GM18502 (cell line): ENCODE results near the gene CACNB2.

Experiments used
- ATAC-seq: cut with Tn5 transposase; IDR thresholded peaks from one replicate; pipeline ENCODE4 v1.9.1; 2021; ENCODE audit warnings: mild to moderate bottlenecking; ENCODE audit not compliant: unreplicated experiment, poor library complexity

Gene CACNB2

DNA sequence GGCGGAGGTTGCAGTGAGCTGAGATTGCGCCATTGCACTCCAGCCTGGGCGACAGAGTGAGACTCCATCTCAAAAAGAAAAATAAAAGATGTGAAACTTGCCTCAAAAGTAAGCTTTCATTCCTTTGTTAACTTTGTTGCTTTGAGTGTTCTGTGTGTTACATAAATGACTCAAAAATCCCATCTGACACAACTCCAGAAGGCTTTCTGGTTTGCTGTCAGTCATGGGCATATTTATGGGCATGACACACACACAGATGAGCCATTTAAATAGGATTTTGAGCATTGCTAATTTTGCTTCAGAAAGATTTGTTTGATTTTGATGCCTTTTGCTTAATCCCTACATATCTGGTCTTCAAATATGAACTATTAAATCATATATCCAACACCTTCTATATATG is 82.6 kb downstream of the CACNB2 start:
- no peak for ATAC-seq

DNA sequence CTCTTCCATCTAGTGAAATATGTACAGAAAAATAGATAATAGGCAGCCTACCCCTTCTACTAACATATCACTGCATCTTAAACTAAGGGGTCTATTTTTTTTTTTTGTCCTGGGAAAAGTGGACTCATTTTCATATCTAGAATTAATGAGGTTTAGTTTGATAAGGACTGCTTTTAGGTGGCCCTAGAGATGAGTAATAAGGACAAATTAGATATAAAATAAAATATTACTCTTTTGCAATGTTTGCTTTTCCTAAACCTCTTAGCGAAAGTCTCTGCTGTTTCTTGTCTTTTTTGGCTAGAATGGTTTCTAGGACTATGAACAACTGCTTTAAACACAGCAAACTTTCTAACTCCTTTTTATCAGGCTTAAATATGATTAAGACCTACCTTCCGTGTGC is 83.7 kb downstream of the CACNB2 start:
- ATAC-seq, result no peak

DNA sequence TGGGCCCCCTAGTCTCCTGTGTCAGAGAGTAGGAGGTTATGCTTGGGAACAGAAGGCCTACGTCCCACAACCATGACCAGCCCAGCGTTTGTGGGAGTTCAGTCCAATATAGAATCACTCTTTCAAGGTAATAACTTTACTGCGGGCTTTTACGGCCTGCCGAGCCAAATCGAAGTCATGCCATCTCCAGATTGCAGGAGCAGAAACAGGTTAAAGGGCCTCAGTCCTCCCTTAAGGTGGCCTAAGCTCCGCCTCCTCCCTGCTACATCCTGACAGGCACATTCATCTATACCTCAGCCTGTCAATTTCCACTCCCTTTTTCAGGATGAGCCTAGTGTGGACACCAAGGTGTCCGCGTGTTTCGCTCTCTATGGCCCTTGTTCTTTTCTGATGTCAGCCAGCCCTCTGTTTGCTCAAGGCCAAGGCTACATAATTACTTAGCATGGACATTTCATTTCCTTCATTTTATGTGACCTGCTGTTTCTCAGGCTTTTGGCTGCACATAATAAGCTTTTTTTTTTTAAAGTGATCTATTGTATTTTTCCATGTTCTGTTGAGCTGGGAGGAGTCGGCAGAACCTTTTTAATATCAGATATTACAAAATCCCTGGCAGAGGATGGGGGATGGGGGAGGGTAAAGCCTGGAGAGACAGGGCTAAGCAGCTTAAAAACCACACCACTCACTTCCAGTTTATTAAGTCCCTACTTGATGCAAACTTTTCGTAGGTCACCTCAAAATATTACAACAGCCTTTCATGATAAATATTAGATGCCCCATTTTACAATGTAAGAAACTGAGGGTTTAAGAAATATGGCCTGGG is 84.6 kb downstream of the CACNB2 start:
- ATAC-seq, result no peak

DNA sequence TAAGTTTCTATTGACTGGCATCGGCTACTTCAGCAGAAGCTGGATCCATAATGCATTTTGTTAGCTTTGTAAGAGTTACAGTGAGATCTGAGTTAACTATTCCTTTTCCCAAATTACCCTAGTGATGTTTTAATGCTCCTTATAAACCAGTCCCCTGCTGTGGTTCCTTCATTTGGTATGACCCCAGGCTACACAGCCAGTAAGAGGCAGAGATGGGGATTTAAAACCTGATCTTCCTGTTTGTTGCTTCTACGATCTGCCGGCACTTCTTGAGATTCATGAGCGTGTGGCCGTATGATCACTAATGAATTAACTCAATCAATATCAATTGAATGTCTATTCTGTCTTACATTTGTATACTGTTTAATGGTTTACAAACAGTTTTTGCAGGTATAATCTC is 86.1 kb downstream of the CACNB2 start:
- no peak for ATAC-seq

DNA sequence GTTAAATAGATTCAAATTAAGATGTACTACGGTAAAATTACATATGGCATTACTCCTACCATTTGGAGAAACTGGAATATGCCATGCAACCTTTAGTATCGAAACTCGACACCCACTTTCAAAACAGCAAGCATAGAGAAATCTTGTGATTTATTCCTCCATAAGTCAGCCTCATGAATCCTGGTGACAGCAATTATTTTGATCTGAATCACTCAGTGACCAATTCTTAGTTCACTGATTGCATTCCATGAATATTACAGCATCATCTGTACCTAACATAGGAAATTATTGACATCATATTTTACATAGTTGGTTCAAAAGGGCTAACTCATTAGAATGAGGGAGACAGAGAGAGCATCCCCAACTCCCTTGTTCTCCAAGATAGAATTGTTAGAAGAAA is 89.6 kb downstream of the CACNB2 start:
- ATAC-seq, result no peak

DNA sequence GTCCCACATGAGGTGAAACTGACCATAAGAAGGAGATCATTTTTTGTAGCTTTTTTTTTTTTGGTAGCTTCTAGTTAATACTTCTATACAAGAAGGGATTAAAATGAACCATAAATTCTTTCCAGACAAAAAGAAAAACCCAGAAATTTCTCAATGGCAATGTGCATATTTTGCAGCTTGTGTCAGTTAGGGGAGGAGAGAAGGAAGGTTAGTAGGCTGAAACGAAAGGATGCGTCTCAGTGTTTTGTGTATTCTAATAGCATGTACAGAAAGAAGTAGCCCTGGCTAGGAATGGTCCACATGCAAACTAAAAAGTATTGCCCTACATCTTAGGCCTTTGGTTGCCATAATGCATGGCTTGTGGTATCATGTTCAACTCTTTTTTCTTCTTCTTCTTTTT is 90.6 kb downstream of the CACNB2 start:
- no peak for ATAC-seq

DNA sequence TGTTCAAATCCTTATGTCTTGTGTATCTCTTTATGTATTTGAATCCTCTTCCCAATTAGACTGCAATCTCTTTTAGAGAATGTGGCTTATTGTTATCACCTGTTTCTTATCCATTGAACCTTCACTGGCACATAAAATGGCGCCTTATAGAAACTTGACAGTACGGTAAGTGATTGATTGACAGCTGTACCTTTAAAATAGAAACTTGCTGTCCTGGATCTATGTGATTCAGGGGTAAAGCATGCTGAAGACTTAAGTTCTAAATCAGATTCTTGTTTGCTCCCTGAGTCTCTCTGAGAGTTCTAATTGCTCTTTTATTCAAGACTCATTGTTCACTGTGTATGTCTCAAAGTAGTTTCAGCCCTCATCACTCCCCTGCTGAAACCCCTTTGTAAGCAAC is 91.3 kb downstream of the CACNB2 start:
- no peak for ATAC-seq

DNA sequence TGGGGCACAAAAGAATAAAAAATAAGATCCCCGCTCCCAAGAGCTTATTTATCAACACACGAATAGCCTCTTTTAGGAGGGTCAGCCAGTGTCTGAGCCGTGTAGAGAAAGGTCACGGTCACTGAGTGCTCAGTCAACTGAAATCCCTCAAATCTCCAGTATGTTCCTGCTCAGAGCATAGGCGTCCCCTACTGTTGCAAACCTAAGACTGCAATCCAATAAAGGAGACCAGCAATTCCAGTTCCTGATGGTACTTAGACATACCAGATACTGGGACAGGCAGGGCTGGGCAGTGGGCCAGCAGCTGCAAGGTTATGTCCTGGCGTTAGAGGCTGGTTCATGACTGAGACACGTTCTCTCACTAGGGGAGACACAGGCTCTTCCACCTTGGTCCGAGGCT is 93.6 kb downstream of the CACNB2 start:
- no peak for ATAC-seq

DNA sequence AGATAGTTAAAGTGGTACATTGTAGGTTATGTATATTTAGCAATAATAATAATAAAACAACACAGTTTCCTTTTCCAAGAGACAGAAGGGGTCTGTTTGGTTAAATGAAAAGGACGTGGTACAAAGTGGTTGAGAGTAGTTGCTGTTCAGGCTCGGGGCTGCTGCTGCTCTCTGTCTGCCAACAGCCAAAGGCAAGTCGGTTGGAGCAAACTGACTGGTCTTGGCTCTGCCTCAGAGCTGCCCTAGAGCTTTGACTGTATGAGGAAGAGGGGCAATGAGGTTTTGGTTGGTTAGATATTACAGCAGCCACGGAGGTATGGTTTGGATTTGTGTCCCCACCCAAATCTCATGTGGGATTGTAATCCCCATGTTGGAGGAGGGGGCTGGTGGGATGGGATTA is 95.3 kb downstream of the CACNB2 start:
- ATAC-seq, result no peak

DNA sequence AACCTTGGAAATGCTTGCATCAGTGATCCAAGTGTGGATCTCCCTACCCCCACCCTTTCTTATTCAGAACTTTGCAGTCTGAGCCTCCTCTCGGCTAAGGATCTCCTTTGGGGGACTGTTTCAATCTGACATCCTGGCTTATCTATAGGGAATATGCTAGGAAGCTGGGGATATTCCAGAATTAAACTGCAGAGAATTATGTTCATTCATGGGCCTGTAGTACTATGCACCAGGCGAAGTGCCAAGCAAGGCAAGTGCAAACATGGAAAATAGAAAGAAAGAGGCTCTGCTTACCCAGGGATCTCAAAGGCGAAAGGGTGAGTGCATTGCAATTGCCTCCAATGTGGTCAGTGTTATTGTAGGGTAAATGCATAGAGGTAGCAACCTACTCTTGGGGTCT is 96.5 kb downstream of the CACNB2 start:
- ATAC-seq, result no peak

DNA sequence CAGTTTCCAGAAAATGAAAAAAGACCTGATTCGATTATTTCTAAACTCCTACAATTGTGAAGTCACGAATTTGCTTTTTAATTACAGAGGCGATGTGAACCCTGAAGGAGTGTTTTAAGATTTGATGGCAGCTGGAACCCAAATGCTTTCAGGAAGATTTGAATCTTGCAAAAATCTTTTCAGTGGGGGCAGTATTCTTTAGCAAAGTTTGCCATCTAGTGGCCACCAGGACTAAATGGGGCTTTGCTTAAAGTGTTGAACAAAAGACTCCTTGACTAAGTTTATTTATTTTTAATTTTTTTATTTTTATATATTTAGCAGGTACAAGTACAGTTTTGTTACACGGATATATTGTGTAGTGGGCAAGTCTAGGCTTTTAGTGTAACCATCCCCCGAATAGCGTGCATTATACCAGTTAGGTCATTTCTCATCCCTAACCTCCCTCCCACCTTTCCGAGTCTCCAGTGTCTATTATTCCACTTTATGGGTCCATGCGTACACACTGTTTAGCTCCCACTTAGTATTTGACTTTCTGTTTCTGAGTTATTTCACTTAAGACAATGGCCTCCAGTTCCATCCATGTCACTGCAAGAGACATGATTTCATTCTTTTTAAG is 98.8 kb downstream of the CACNB2 start:
- ATAC-seq, result no peak

DNA sequence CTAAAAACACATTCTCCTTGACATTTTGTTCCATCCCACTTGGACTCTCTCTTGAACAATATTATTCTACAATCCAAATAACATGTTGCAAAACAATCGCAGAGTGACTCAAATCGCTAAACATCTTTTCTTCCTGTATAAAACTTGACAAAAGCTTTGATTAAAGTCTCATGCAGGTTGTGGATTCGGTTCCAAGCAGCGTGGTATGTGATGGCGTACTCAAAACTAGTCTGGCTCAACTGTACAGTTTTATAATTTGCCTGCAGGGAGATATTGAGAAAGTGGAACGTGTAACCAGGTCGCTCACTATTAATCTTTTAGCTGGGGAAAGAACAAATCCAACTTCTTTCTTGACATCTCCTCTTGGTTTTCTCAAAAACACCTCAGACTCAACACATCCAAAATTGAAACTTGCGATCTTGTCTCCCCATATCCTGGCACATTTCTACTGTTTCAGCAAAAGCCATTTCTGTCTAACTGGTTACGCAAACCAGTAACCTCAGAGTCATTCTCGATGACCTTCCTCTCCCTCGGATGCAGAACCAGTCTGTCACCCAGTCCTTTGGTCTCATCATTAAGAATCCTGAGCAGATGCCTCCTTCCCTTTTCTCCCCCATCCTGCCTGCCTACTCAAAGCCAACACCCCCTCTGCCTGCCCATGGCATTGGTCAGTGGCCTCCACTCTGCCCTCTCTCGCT is 100.1 kb downstream of the CACNB2 start:
- ATAC-seq, result no peak

DNA sequence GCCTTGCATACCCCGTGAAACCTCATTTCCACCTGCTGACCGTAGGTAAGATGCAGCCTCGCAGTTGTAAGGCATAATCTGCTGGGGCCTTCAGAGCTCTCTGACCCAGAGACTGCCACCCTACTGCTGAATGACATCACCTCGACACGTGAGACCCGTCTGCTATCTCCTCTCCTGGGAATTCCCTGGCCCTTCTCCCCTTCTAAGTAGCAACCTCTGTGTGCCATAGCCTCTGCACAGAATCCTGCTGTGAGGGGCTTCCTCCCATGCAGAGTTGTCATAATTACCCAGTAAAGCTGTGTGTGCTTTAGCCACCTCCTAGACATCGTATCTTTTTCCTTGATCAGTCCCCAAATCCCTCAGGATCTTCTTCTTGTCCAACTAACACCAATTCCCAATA is 106.7 kb downstream of the CACNB2 start:
- no peak for ATAC-seq

DNA sequence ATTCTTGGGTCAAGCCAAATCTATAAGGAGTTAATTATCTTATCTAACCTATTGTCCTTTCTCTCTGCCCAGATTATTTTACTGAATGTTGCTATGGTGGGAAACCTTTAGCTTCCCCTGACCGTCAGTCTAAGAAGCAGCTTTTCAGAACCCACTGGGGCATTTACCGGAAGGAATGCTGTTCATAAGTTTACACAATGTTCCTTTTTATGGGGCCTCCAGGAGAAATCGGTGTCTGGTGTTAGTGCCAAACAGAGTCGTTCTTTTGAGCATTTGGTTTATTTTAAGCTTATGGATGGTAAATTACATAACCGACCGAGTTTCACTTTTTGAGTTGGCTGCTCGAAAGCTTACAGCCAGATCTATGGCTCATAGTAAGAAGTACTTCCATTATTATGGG is 111.9 kb downstream of the CACNB2 start:
- no peak for ATAC-seq

DNA sequence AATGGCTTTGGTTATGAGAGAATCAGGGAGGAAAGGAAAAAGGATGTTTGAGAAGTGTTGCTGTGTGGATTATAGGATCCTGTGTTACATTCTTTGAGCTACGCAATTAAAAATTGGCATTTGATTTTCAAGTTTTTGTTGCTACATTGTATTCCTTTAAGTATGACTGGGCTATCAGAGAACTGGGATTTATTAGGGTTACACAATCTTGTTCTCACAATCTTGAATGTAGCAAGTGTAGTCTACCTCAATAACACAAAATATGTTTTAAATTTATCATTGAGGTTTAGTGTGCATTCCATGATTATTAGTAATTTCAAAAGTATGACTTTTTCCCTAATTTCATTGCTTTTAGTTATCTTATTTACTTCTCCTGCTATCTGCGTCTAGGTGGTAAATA is 113.9 kb downstream of the CACNB2 start:
- no peak for ATAC-seq

DNA sequence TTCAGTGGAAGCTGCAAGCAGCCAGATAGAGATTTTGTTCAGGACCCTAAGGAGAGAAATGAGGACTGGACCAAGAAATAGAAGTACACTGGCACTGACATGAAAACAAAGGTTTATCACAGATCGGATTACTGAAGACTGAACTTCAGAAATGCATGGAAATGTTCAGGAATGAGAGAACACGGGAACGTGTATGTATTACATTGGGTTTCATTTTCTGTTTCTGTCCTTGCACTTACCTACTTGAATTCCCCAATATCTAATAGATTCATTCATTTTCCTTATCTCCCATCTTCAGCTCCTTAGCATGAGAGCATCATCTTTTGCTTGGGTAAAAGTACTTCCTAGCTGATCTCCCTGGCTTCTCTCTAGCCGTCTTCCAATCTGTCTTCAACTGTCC is 114.5 kb downstream of the CACNB2 start:
- no peak for ATAC-seq

DNA sequence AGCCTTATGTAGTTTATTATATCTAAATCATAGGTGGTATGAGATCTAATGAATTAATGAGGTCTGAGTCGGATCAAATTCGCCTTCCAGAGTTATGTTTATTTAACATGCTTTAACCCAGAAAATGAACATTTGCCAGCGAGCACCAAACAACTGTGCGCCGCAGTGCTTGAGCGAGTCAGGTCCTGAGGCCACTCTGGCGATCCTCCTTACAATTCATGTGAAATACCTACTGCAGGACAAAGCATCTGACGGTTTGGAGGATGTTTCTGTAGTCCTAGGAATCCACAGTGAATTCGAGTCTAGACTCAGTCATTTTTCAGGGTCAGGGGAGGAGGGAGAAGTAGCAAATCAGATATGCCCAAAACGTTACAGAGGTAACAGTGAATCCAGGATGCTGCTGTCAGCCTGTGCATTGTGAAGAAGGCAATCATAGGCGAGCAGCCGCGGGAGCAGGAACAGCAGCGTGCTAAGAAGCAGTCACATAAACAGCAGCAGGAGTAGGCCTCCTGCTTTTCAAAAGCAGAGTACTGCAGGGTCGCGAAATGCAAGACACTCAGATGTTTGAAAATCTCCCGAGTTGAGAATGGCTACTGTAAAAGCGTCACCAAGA is 120.2 kb downstream of the CACNB2 start:
- ATAC-seq, result no peak

DNA sequence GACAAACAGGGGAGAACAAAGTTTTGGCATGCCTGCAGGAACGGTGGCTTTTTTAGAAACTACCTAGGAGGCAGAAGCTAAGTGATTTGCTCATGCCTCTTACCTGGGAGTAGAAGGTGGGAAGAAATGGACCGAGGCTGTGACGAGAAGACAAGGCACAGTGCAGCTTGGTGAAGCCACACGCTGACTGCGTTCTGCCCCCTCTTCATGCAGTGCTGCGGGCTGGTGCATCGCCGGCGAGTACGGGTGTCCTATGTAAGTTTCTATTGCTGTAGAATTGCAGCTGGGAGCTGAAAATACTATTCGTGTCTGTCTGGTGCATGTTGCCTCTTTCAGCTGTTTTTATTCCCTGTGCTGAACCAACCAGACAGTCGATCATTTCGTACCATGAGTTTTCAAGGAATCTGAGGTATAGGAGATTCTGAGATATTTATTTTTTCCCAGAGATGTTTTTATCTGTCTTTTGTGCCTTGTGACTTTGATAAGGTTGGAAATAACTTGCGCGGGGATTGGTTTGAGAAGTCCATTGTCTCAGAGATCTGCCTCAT is 120.9 kb downstream of the CACNB2 start:
- no peak for ATAC-seq

DNA sequence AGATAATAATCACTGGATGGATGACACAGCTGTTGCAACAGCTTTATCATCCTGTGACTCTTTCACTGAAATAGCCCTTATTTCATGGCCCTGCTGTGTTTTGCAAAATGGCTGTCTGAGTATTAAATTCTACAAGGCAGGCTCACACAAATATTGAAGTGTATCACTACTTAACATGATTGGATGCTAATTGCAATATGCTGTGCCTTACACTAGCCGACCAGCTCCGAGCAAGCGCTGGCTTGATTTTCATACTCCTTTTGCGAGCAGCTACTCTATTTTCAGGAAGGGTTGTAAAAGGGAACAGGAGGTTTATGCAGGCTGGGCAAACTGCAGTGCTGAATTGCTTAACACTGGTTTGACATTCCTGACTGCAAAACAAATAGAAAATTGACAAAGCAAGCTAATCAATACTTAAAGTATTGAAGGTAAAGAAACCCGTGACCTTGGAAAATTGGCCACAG is 121.6 kb downstream of the CACNB2 start:
- ATAC-seq, result no peak

DNA sequence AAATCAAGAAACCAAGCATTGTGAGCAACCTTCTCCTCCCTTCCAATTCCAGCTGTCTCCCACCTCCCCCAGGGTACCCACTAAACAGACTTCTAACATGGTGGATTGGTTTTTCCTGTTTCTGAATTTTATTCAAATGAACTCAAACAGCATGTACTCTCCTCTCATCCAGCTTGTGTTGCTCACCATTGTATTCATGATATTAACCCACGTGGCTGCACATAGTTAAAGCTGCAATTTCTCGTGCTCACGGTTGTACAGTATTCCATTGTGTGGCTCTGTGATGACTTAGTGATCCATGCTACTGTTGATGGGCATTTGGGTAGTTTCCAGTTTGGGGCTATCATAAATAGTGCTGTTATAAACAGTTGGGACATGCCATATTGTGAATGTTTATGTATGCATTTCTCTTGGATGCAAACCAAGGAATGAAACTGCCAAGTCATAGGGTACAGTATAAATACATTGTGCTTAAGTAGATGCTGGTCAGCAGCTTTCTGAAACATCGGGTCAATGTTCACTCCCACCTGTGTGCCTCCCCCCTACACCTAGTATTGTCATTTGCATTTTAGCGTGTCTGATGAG is 124.3 kb downstream of the CACNB2 start:
- no peak for ATAC-seq
